Thymus (tissue), 11 donors: ENCODE data around the gene RERE. TPM values are rescaled to one million over a fixed set of nuclear protein-coding genes. Genes with fewer than 3 reads are reported as not detected.

Experiments
- DNase-seq, 9 donors: peaks; one replicate each; pipeline ENCODE4 v3.0.0-alpha.2; 2013; ENCODE audit warnings: low spot score in 9 of 9, low read depth in 6 of 9, missing footprints in 1 of 9
- H3K27ac ChIP-seq, 2 donors: one replicate each; pipeline ENCODE4 v1.5.1; 2013; ENCODE audit warnings: control low read depth in 1 of 2, low read depth in 1 of 2, low read length in 1 of 2, mild to moderate bottlenecking in 1 of 2, moderate library complexity in 1 of 2
- H3K27me3 ChIP-seq, 2 donors: one replicate each; pipeline ENCODE4 v1.5.1; 2013; ENCODE audit warnings: low read length in 1 of 2; ENCODE audit not compliant: control insufficient read depth in 2 of 2, insufficient read depth in 1 of 2
- H3K36me3 ChIP-seq, 2 donors: one replicate each; pipeline ENCODE4 v1.5.1; 2013; ENCODE audit warnings: low read length in 1 of 2, mild to moderate bottlenecking in 1 of 2, moderate library complexity in 1 of 2; ENCODE audit not compliant: control insufficient read depth in 2 of 2, insufficient read depth in 2 of 2
- H3K4me1 ChIP-seq, 2 donors: one replicate each; pipeline ENCODE4 v1.5.1; 2013; ENCODE audit warnings: low read length in 2 of 2; ENCODE audit not compliant: control insufficient read depth in 2 of 2, insufficient read depth in 2 of 2
- H3K4me3 ChIP-seq, 2 donors: one replicate each; pipeline ENCODE4 v1.5.1; 2013; ENCODE audit warnings: low read length in 2 of 2, control low read depth in 1 of 2, mild to moderate bottlenecking in 1 of 2
- H3K9me3 ChIP-seq, 2 donors: one replicate each; pipeline ENCODE4 v1.5.1; 2013; ENCODE audit warnings: low read length in 1 of 2, mild to moderate bottlenecking in 1 of 2; ENCODE audit not compliant: control insufficient read depth in 2 of 2, insufficient read depth in 1 of 2
- whole genome bisulfite sequencing: extraction: QIAGEN DNeasy Blood & Tissue Kit; methylation state at CpG from one replicate; pipeline ENCODE4 v1.1.7; 2013; 5-methylcytosine and 5-hydroxymethylcytosine counted together
- polyA plus RNA-seq: library from polyadenylated mRNA; stranded (reverse); fragments of 200-250 nt; gene quantifications from one replicate; pipeline ENCODE4 v1.2.3, GENCODE V29; 2013
- total RNA-seq: library from RNA; stranded (reverse); fragments of 120-200 nt; gene quantifications from one replicate; pipeline ENCODE4 v1.2.4, GENCODE V29; 2013
- donor health status: healthy.

RERE gene
- total and polyA plus RNA-seq, 2 donors = 22.9 to 37.7 TPM

DNA sequence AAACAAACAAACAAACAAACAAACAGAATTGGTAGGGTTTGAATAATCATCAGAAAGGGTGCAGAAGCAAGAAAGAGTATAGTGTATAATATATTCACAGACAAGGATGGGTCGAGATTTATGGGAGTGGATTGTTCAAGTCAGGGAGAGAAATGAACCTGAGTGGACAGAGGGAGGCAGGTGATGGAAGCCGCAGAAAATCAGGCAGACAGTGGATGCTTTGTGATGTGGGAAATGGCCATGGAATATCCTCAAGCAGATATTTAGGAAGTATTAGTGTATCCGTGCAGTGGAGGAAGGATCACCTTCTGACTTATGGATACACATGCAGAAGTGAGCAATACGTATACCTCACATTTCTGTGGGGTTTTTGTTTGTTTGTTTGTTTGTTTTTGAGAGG, 513.6 kb downstream of the RERE start:
- H3K9me3 ChIP-seq = no peaks in the 10 kb centered on the region
- no peaks in the 10 kb centered on the region for H3K4me1 ChIP-seq
- no peaks in the 10 kb centered on the region for H3K36me3 ChIP-seq
- no peak for DNase-seq
- no peak overlapping the region for H3K27ac ChIP-seq
- whole genome bisulfite sequencing = 96% methylated on average over 4 of the region's 4 CpGs
- H3K27me3 ChIP-seq = no peaks in the 10 kb centered on the region
- no peak overlapping the region for H3K4me3 ChIP-seq

DNA sequence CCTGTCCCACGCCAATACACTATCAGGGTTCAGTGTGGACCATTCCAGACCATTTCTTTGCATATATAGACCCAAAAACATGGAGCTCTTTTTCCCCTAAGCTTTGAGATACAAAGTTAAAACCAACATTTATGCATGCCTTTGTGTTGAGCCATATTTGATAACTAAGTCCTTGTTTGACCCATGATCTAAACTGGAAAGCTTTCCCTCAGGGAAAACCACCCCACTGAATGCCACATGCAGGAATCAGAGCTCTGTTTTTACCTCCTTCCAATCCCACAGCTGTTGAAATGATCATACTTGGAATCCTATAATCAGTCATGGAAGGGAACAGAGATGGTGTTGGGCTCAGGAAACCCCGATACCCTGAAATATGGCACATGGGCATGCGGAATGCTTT, 514.3 kb downstream of the RERE start:
- no peak for DNase-seq
- 96% methylated on average over 3 of the region's 3 CpGs for WGBS
- Histone ChIP-seq H3K27me3 (no peaks in the 10 kb centered on the region), H3K27ac (no peak overlapping the region), H3K4me3 (no peak overlapping the region), H3K4me1 (no peaks in the 10 kb centered on the region), H3K36me3 (no peaks in the 10 kb centered on the region), H3K9me3 (no peaks in the 10 kb centered on the region)

Other genes with a start within 250 kb of the RERE start
- 1,073 TPM for gene ENO1, start 61.0 kb upstream of the RERE start, total RNA-seq
- 261 TPM for gene ENO1, start 61.0 kb upstream of the RERE start, polyA plus RNA-seq
- 1.5 TPM for gene CA6, start 128.2 kb upstream of the RERE start, total RNA-seq
- gene CA6, start 128.2 kb upstream of the RERE start, polyA plus RNA-seq = 0.37 TPM
- gene SLC2A7, start 208.8 kb upstream of the RERE start, total RNA-seq = 0.05 TPM
- gene SLC2A7, start 208.8 kb upstream of the RERE start, polyA plus RNA-seq = 0.05 TPM